ENCODE results near the gene ADARB2.

DNA sequence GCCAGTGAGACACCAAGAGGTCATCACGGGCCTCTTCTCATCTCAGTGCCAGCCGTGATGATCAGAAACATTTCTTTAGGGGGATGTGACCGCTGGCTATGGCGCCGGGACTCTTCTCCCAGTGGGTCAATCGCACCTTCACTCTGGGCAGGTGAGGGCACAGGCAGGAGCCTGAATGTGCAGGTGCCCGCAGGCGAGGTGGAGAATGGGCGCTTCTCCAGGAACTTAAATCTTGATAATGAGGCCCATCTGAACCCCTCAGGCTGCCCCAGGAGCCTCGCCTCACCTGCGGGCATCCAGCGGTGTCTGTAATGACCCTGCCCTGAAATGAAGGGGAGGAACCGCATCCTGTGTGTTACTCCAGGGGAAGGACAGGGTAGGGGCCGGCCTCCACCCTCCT is 204.7 kb downstream of the ADARB2 start:
- TF ChIP-seq, protein P1, sequence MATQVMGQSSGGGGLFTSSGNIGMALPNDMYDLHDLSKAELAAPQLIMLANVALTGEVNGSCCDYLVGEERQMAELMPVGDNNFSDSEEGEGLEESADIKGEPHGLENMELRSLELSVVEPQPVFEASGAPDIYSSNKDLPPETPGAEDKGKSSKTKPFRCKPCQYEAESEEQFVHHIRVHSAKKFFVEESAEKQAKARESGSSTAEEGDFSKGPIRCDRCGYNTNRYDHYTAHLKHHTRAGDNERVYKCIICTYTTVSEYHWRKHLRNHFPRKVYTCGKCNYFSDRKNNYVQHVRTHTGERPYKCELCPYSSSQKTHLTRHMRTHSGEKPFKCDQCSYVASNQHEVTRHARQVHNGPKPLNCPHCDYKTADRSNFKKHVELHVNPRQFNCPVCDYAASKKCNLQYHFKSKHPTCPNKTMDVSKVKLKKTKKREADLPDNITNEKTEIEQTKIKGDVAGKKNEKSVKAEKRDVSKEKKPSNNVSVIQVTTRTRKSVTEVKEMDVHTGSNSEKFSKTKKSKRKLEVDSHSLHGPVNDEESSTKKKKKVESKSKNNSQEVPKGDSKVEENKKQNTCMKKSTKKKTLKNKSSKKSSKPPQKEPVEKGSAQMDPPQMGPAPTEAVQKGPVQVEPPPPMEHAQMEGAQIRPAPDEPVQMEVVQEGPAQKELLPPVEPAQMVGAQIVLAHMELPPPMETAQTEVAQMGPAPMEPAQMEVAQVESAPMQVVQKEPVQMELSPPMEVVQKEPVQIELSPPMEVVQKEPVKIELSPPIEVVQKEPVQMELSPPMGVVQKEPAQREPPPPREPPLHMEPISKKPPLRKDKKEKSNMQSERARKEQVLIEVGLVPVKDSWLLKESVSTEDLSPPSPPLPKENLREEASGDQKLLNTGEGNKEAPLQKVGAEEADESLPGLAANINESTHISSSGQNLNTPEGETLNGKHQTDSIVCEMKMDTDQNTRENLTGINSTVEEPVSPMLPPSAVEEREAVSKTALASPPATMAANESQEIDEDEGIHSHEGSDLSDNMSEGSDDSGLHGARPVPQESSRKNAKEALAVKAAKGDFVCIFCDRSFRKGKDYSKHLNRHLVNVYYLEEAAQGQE (IDR thresholded peaks at IDR 0.05; ENCODE audit: insufficient read depth in 1 of 2, low read depth in 2 of 2, low read length in 2 of 2) = no peak
- TF ChIP-seq TAF1 (IDR thresholded peaks at IDR 0.05; ENCODE audit: borderline replicate concordance, insufficient read depth, low read length) = no peak
- no peak for TF ChIP-seq SIN3A (IDR thresholded peaks at IDR 0.05; ENCODE audit: borderline replicate concordance, insufficient read depth, low read length)
- TF ChIP-seq POLR2AphosphoS5 (IDR thresholded peaks at IDR 0.05; ENCODE audit: low read depth, low read length) = no peak
